Mucosa of gallbladder (tissue), 1 donor: ENCODE measurements around the gene MGST2. TPM values are rescaled to one million over a fixed set of nuclear protein-coding genes. Genes with fewer than 3 reads are reported as not detected.
"Not testable (repeated sequence)": the region's sequence is repeated elsewhere in the genome, so short reads cannot be mapped to it uniquely, and the experiment has no call there.

Source experiments
- DNase-seq: peaks from one replicate; pipeline ENCODE4 v3.0.0-alpha.2; 2020; ENCODE audit warnings: low spot score
- total RNA-seq: library from RNA; stranded (reverse); gene quantifications from one replicate; pipeline ENCODE4 v1.2.1, GENCODE V29; 2021
- donor health status: DM: no; HTN: no; CAD: no.

MGST2 gene
- total RNA-seq, 1 donor from 2014 or later: 194 TPM

DNA sequence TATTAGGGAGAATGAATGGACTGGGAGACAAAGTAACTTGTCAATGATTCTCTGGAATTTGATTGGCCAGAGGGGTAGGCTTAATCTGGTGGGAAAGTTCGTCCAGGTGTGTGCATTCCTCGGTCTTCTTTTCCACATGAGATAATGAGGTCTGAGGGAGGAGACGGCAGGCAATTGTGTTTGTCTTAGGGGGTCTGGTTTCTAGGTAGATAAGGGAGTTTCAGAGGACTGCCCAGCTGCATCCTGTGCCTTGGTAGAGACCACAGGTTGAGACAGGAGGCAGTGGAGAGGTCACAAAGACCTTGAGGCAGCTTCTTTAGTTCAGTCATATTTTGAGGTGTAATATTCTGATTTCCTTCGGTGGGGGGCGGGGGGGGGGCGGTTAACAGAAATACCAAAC is 4.3 kb downstream of the MGST2 start:
- DNase-seq: no peak

DNA sequence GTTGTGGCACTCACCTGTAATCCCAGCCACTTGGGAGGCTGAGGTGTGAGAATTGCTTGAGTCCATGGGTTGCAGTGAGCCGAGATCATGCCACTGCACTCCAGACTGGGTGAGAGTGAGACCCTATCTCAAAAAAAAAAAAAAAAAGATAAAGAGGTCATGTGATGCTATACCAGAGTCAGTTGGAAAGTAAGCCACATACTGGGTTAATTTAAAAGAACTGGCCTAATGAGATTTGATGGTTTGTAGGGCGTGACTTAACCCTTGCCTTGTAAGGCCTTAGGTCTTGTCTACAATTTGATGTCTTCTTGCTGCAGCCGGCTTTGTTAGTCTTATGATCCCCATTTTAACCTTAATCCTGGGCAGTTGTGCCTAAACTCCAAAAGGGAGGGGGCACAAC is 5.2 kb downstream of the MGST2 start:
- DNase-seq: no peak

DNA sequence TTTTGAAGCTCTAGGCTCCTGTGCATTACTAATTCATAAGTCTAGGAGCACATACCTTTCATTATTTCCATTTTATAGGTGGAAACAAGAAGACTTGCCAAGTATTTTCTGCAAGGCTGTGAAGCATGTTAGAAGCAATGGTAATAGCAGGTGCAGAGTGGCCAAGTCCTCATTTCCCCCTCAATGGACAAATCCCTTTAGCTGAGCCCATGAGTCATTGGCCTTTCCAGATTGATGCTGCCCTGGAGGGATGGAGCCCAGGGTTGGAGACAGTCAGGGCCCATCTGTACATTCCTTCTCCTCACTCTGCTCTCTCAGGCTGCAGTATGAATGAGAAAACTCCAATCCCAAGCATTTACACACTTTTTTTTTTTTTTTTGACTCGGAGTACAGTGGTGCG is 6.6 kb downstream of the MGST2 start:
- DNase-seq: no peak

DNA sequence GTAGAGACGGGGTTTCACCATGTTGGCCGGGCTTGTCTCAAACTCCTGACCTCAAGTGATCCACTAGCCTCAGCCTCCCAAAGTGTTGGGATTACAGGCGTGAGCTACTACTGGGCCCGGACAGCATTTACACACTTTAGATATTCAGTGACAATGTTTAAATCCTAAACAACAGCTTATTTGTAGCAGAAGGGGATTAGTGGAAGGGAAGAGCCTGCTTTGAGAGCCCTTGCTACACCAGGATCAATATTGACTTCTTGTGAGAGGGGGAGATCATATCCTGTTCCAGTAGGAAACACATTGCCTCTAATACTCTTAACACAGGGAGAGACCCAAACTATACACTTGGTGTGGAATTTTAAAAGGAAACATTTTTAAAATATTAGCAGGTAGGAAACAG is 7.1 kb downstream of the MGST2 start:
- no peak for DNase-seq

DNA sequence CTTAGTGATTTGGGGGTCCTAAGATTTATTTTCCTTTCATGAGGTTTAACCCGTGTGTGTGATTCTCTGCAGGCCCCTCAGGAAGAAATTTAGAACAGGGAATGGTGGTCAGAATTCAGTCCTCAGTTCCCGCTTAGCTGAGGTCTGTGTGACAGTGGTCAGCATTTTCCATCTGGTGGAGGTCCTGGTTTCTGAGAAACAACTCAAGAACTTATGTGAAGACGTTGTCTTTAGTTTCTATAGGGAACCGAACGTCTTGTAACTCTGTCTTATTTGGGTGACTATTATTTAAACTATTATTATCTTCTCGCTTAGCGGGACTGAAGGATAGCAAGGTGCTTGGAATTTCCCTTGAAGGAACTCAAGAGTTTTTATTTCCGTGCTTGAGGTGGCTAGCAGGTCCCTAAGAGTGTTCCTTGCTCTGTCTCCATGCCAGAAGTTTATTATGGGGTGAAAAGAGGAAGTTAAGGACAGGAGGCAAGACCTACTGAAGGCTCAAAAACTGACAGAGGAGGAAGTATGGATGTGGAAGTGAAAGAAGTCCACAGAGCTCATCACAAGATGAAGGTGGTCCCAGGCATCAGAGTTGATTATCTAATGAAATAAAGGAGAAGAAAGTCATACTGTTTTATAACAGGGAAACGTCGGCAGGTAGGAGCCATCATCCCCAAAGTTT is 9.4 kb downstream of the MGST2 start:
- no peak for DNase-seq

DNA sequence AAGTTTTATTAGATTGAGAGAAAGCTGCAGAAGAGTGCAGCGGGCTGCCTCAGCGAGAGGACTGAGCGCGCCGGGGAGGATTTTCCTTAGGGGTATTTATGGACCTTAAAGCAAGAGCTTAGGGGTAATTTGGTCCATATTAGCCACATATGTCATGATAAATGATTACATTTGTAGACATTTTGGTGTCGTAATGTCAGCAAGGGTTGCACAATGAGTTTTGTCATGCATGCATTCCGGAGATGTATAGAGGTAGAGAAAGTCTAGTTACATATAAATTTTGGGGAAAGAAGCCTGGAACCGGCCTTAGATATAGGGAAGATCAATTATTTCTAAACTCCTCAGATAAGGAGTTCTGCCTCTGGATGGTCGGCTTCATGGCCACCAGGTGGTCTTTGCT is 10.0 kb downstream of the MGST2 start:
- no peak for DNase-seq

DNA sequence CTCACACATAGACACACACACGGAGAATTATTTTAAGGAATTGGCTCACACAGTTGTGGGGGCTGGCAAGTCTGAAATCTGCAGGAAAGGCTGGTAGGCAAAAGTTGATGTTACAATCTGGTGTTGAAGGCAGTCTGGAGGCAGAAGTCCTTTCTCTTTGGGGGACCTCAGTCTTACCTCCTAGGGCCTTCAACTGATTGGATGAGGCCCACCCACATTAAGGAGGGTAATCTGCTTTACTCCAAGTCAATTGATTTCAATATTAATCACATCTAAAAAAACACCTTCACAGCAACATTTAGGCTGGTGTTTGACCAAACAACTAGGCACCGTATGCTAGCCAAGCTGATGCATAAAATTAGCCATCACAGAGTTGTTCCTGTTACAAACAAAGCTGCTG is 10.7 kb downstream of the MGST2 start:
- DNase-seq: no peak

DNA sequence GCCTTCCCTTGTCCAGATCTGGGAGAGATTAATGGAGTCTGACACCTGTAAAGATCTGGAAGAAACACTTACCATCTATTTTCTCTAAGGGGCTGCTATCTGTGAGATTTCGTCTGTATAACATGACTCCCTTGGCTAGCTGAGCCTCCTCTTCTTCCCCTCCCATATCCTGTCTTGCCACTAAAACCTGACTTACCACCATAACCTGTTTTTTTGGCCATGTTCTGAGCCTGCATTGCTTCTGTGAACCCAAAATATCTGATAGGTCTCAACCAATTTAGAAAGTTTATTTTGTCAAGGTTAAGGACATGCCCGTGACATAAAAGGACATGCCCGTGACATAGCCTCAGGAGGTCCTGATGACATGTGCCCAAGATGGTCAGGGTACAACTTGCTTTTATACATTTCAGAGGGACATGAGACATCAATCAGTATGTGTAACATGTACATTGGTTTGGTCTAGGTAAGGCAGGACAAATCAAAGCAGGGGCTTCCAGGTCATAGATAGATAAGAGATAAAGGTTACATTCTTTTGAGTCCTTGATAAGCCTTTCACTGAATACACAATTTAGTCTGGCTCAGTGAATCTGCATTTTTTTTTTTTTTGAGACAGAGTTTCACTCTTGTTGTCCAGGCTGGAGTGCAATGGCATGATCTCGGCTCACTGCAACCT is 11.4 kb downstream of the MGST2 start:
- no peak for DNase-seq

DNA sequence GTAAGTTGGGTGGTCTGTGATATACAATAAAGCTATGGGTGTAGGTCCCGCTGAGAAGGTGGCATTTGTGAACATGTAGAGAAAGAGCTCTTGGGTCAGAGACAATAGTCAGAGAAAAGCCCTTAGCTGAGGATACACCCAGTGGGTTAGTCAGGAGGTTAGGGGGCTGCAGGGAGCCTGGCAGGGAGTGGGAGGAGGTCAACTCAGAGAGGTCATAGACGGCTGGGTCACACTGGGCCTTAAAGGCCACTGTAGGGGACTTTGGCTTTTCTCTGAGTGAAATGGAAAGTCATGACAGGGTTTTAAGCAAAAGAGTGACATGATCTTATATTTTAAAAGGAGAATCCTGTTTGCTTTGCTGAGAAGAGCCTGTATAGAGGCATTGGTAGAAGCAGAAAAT is 16.7 kb downstream of the MGST2 start:
- no peak for DNase-seq

DNA sequence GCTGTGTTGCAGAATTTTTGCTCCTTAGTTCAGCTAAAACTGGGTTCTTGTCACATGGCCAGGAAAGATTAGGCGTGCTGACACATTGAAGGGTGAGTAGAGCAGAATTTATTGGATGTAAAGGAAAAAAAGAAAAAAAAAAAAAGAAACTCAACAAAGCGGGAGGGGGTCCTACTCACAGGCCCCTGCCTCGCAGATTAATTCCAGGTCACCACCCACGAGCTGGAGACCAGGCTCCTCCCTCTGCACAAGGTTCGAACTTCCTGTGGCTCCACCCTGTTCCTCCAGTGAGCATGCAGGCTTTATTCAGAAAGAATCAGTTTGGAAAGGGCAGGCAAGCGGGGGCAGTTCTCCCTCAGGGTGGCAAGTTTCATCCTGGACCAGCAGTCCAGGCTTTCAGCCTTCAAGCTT is 17.1 kb downstream of the MGST2 start:
- no peak for DNase-seq

DNA sequence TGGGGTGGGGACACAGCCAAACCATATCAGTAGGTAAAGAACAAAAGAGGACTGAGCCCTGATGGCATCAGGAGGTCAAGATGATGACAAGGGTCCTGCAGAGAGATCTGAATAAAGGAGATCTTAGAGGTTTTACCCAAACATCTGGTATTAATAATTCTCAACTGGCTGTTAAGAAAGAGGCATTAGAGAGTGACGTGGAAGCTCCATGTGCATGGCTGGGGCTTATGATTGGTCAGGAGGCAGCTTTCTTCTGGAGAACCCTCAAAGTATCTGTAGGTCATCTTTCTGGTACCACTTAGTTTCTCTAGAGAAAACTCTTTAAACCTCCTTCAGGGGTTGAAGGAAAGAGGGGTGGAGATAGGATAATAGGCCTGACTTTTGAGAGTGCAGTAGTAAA is 18.7 kb downstream of the MGST2 start:
- DNase-seq: no peak

DNA sequence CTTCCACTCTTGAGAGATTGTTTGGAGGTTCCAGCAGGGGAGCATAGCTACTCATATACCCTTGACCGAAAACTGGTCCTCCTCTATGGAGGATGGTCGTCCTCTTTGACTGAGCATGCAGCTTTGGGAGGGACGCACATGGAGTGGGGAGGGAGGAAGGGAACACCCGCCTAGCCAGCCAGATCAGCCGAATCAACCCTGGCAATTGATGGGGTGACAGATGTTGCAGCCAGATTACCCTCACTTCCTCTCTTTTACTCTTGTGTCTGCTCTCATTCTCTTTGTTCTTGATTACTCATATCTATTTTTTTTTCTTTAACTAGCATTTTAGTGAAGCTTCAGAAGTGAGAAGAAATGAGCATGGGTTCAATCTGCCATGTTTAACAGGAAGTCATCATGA is 19.6 kb downstream of the MGST2 start:
- no peak for DNase-seq

DNA sequence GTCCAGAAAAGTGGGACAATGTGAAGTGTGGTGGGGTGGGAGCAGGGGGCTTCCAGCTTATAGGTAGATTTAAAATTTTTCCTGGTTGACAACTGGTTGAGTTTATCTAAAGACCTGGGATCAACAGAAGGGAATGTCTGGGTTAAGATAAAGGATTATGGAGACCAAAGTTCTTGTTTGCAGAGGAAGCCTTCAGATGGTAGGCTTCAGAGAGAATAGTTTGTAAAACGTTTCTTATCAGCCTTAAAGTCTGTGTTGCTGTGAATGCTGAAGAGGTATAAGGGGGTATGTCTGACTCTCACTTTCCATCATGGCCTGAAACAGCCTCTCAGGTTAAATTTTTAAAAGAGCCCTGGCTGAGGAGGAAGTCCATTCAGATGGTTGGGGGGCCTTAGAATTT is 20.5 kb downstream of the MGST2 start:
- no peak for DNase-seq

DNA sequence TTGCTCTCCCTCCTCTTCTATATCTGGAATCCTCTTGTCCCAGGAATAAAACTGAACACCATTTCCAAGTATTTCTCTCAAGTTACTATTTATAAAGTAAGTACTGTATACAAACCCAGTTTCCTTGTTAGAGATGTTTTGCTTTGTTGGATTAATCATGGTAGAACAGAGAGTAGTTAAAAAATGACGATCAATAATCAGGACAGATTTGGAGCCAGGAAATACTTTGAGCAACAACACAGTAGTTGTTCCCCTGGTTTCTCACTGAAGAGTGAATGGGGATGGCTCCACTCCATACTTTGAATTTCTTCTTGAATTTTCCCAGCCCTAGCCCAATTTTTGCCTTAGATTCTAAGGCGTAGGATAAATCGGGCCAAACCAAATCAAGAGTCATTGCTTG is 21.4 kb downstream of the MGST2 start:
- no peak for DNase-seq

DNA sequence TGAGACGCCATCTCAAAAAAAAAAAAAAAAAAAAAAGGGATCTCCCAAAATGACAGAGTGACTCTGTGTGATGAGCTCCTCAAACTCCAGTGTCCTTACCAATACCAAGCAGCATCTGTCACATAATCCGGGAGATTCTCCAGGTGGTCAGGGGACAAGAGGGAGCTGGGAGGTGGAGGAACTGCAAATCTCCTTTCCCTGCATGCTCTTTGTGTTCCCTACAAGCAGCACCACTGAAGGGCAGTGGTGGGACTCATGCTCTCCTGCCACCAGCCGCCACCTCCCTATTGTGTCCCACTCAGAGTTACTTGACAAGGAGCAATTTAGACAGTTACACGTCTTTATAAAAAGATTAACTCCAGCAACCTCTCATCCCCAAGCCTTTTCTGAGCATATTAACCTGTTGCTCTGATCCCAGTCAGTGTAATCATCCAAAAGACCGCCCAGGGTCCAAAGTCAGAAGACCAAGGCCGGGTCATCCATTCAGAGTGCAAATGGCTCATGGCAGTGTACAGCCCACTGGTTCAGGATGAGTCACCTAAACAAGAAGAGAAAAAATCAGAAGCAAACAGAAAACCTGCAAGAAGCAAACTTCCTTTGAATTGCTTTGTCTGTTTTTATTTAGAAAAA is 23.6 kb downstream of the MGST2 start:
- peak; percentile 49 for DNase-seq

DNA sequence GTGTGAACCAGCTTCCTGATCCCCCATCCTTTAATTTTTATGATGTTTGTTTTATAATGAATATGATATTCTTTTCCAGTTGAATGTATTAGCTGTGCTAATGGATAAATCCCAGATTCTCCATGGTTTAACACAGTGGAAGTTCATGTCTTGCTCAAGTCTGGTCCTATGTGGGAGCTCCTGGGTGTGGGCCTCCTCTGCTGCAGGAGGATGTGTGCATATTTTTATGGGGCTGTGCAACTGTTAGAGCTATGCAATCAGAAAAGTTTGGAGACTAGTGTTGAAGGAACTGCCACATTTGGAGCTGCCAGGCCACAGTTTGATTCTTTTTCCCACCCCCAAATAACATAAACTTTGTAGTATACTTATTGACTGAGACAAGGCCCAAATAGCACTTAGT is 24.8 kb downstream of the MGST2 start:
- no peak for DNase-seq

DNA sequence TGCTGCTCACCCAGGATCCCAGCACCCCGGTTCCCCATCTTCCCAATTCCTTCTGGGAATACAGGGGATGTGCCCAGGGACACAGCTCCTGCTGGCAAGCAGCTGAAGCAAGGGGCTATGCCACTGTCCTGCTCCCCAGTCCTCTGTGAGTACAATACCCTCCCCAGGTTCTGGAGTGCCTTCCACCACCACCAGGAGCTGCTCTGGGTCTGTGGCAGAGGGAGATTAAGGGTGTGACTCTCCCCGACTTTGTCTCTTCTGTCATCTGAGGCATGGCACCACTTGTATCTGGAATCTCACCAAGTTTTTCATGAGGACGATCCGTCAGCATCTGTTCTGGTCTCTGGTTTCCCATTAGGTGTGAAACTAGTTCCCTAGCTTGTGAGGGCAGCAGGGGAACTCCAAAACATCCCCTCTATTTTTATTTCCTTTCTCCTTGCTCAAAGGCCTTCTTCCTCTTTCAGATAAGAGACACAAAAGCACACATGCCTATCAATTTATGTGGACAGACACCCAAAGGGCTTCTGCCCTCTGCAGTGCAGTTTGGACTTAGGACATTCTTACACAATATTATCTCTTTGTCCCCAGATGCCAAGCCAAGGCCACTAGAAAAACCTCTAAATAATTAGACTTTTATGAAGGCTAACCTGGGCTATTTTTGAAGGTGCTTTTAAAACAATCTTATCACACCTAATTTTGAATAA is 26.8 kb downstream of the MGST2 start:
- DNase-seq: peak; percentile 37

DNA sequence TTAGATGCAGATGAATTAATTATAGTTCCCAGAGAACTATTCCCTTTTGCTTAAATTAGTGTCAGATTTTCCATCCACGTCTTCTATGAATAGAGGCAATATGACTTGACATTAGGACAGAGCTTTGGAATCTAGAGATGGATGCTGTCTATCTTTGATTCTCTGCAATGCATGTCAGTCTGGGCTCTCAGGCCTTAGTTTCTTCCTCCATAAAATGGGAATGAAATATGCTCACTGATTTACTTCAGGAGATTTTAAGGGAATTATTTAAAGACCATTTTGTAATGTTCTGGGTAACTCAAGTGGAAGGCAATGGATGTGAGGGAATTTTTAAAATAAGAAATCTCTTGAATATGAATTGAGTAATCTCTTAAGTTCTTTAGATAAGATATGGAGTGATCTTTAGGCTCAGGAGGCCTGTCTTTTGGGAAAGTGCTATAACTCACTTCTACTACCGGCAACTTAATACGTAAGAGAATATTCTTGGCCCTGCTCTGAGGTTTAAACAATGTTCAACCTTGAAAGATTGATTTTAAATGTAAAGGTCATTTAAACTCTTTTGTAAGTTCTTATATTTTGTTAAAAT is 29.0 kb downstream of the MGST2 start:
- no peak for DNase-seq

DNA sequence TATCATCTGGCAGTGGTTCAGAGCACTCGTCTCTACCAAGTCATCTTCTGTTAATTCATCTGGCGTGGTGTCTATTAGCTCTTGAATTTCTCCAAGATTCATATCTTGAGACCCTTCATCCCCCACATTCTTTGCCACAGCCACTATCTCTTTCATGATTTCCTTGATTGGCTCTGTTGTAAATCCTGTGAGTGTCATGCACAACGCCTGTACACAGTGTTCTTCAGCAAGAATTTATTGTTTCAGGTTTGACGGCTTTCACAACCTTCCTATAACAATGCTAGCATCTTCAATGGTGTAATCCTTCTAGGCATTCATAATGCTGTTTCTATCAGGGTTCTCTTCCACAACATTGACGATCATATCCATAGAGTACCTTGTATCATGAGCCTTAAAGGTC is 30.9 kb downstream of the MGST2 start:
- DNase-seq: no peak

DNA sequence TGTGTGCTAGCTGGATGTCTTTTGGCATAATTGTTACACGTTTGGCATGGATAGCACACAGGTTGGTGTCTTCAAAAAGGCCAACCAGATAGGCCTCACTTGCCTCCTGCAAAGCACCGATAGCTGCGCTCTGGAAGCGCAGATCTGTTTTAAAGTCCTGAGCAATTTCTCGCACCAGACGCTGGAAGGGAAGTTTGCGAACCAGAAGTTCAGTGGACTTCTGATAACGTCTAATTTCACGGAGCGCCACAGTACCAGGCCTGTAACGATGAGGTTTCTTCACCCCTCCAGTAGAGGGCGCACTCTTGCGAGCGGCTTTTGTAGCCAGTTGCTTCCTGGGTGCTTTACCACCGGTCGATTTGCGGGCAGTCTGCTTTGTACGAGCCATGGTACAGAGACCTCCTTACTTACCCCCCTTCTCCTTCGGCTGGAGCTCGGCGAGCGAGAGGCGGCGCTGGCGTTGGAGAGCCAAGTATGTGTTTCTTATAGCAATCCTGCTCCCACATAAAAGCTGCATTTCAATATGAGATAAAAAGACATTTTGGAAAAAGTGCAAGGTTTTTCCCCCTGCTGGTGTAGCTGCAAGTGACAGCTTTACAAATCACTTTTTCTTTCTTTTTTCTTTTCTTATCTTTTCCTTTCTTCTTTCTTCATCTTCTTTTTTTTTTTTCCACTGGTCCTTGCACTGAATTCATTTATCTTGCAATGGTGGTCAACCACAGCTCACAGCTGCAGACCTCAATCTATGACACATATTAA is 32.7 kb downstream of the MGST2 start:
- not testable (repeated sequence) for DNase-seq

DNA sequence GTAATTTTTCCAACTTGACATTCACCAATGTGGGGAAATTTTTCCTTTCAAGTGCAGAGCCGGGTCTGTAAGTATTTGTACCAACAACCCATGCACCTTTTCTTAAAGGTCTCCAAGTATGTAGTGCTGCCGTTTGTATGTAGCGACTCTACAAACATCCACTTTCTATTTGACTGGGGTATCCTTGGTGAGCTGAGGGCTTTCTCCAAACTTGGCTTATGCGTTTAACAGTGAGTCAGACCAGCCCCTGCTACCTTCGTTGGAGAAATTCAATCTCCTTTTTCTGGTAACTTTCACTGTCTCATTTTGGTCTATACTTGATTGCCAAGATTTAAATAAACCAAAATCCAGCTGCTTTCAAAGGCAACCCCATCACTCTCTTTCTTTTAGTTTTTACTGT is 34.9 kb downstream of the MGST2 start:
- DNase-seq: no peak
